ENCODE data around the gene SYT15B.
"Not testable (repeated sequence)": the region's sequence is repeated elsewhere in the genome, so short reads cannot be mapped to it uniquely, and the experiment has no call there.

- not testable (repeated sequence) for TF ChIP-seq PPARA (CRISPR knock-in tag; IDR thresholded peaks at IDR 0.05; ENCODE audit: borderline replicate concordance); ZFP3 (CRISPR knock-in tag; IDR thresholded peaks at IDR 0.05); CSDC2 (CRISPR knock-in tag; IDR thresholded peaks at IDR 0.05); ZNF8 (CRISPR knock-in tag; IDR thresholded peaks at IDR 0.05); BACH2 (CRISPR knock-in tag; IDR thresholded peaks at IDR 0.05; ENCODE audit: borderline replicate concordance); GLIS3 (CRISPR knock-in tag; IDR thresholded peaks at IDR 0.05); ZFP30 (CRISPR knock-in tag; IDR thresholded peaks at IDR 0.05); RARB (CRISPR knock-in tag; IDR thresholded peaks at IDR 0.05); ARNTL (CRISPR knock-in tag; IDR thresholded peaks at IDR 0.05; ENCODE audit: borderline replicate concordance, low read depth); CSRNP3 (CRISPR knock-in tag; IDR thresholded peaks at IDR 0.05); CREB5 (CRISPR knock-in tag; IDR thresholded peaks at IDR 0.05; ENCODE audit: low read depth); POU6F1 (CRISPR knock-in tag; IDR thresholded peaks at IDR 0.05; ENCODE audit: borderline replicate concordance, low read depth); PATZ1 (CRISPR knock-in tag; IDR thresholded peaks at IDR 0.05; ENCODE audit: borderline replicate concordance); ISL1 (CRISPR knock-in tag; IDR thresholded peaks at IDR 0.05)
Observed at GRCh38 chr10:47725047-47725446, 38.3 kb downstream of the SYT15B start.
